ENCODE measurements around the gene AOC3.
"Not testable (repeated sequence)": the region's sequence is repeated elsewhere in the genome, so short reads cannot be mapped to it uniquely, and the experiment has no call there.

The AOC3 gene

GRCh38 chr17:42844761-42845555, 6.0 kb upstream of the AOC3 start:
- no peak for DNase-seq

- DNase-seq, result no peak
Observed at GRCh38 chr17:42845556-42845917, 5.5 kb upstream of the AOC3 start.

- no peak for DNase-seq
Observed at GRCh38 chr17:42845918-42846593, 4.9 kb upstream of the AOC3 start.

- DNase-seq, result no peak
Observed at GRCh38 chr17:42846594-42847280, 4.3 kb upstream of the AOC3 start.

- no peak for DNase-seq
Observed at GRCh38 chr17:42848093-42848492, 2.9 kb upstream of the AOC3 start.

GRCh38 chr17:42849031-42849430, 2.0 kb upstream of the AOC3 start:
- DNase-seq, result no peak

- no peak for DNase-seq
Observed at GRCh38 chr17:42849451-42850181, 1.4 kb upstream of the AOC3 start.

- not testable (repeated sequence) for DNase-seq
Observed at GRCh38 chr17:42851371-42852240, 607 bp downstream of the AOC3 start.

- no peak for DNase-seq
Observed at GRCh38 chr17:42852351-42852750, 1.4 kb downstream of the AOC3 start.

- no peak for DNase-seq
Observed at GRCh38 chr17:42853004-42853403, 2.0 kb downstream of the AOC3 start.

- DNase-seq, result no peak
Observed at GRCh38 chr17:42853597-42853967, 2.6 kb downstream of the AOC3 start.

GRCh38 chr17:42853968-42854790, 3.2 kb downstream of the AOC3 start:
- no peak for DNase-seq

- DNase-seq, result no peak
Observed at GRCh38 chr17:42855048-42855596, 4.1 kb downstream of the AOC3 start.

- not testable (repeated sequence) for DNase-seq
Observed at GRCh38 chr17:42856093-42856492, 5.1 kb downstream of the AOC3 start.

GRCh38 chr17:42856516-42856915, 5.5 kb downstream of the AOC3 start:
- not testable (repeated sequence) for DNase-seq

- no peak for DNase-seq
Observed at GRCh38 chr17:42857389-42857788, 6.4 kb downstream of the AOC3 start.

GRCh38 chr17:42865638-42866094, 14.7 kb downstream of the AOC3 start:
- no peak for DNase-seq

- no peak for DNase-seq
Observed at GRCh38 chr17:42866216-42866615, 15.2 kb downstream of the AOC3 start.

GRCh38 chr17:42866631-42867575, 15.9 kb downstream of the AOC3 start:
- DNase-seq, result no peak
